Adrenal gland (tissue), 12 donors: ENCODE measurements around the gene NACC2. TPM values are rescaled to one million over a fixed set of nuclear protein-coding genes. Genes with fewer than 3 reads are reported as not detected.

ENCODE experiments used
- DNase-seq, 7 donors: peaks; one replicate each; pipeline ENCODE4 v3.0.0-alpha.2; 2019 to 2020
- H3K27ac ChIP-seq, 5 donors: fragments of 200-600 bp; sonication (generic) in 4 of 5; 1 replicate in 3 of 5; 2 replicates in 2 of 5; pipeline versions ENCODE4 v1.5.1 to v1.8.0; 2016 to 2020; ENCODE audit warnings: mild to moderate bottlenecking in 1 of 5
- H3K27me3 ChIP-seq: fragments of 200-600 bp; 2 replicates; pipeline ENCODE4 v1.8.0; 2021
- H3K36me3 ChIP-seq, 2 donors: fragments of 200-600 bp; replicated peaks in 1 of 2; 1 replicate in 1 of 2; 2 replicates in 1 of 2; pipeline versions ENCODE4 v1.5.1 to v1.8.0; 2018 to 2022
- H3K4me1 ChIP-seq, 2 donors: fragments of 200-600 bp; replicated peaks in 1 of 2; 1 replicate in 1 of 2; 2 replicates in 1 of 2; pipeline versions ENCODE4 v1.5.1 to v1.8.0; 2018 to 2021
- H3K4me3 ChIP-seq, 4 donors: fragments of 200-600 bp; sonication (generic) in 3 of 4; one replicate each; pipeline ENCODE4 v1.5.1; 2016 to 2018
- H3K9me3 ChIP-seq, 3 donors: fragments of 200-600 bp; sonication (generic) in 1 of 3; replicated peaks in 1 of 3; 1 replicate in 2 of 3; 2 replicates in 1 of 3; pipeline versions ENCODE4 v1.5.1 to v1.8.0; 2016 to 2021
- POLR2A ChIP-seq, 2 donors: fragments of 450-650 bp; IDR thresholded peaks; one replicate each; pipeline ENCODE4 v1.6.1; 2017; ENCODE audit warnings: antibody characterized with exemption in 2 of 2, mild to moderate bottlenecking in 2 of 2, moderate library complexity in 1 of 2
- WGBS, 4 donors: extraction: QIAGEN DNeasy Blood & Tissue Kit in 2 of 4; methylation state at CpG; one replicate each; pipeline versions ENCODE4 v1.1.5 to v1.1.7; 2013 to 2017; 5-methylcytosine and 5-hydroxymethylcytosine counted together
- intact Hi-C, 2 donors: fragments of 100-400 bp; cut with DNase I; formaldehyde crosslinking; loops; one replicate each; pipeline versions ENCODE4 v1.14.1 to v1.15.0; 2022 to 2023
- polyA plus RNA-seq, 3 donors: library from polyadenylated mRNA; stranded (reverse); fragments of 200-250 nt in 2 of 3; fragments of 350-450 nt in 1 of 3; fragmentation: Illumina TruSeq in 1 of 3; extraction: RNeasy Lipid Tissue Mini Kit (QIAGEN cat#74804) in 1 of 3; gene quantifications; one replicate each; pipeline ENCODE4 v1.2.3, GENCODE V29; 2013 to 2014
- total RNA-seq, 9 donors: library from RNA; depleted of rRNA in 4 of 9; stranded (reverse); fragments of >200 nt in 4 of 9; fragments of 120-200 nt in 1 of 9; fragmentation: NEBNext Ultra II Directional in 1 of 9; extraction: Animal tissue kit (Norgen Biotek cat#: 25700) in 1 of 9; gene quantifications; one replicate each; pipeline versions ENCODE4 v1.1.0 to v1.2.4, GENCODE V29; 2013 to 2023
- TF ChIP-seq, protein P1 (sequence below), 6 experiments: fragments of 450-650 bp in 4 of 6; fragments of 200-600 bp in 2 of 6; sonication (generic) in 1 of 6; IDR thresholded peaks; 1 replicate in 5 of 6; 2 replicates in 1 of 6; pipeline versions ENCODE4 v1.5.1 to v1.8.0; 2016 to 2021; ENCODE audit warnings: antibody characterized with exemption in 6 of 6, mild to moderate bottlenecking in 2 of 6, moderate library complexity in 1 of 6
- donor health status: healthy with polysubstance abuse.
- donor health status: Bipolar disorder and iron deficiency.
- donor health status: DM: yes; HTN: yes; CAD: no.
- donor health status: DM: no; HTN: no; CAD: no.
- donor health status: DM: no; HTN: no; CAD: no.
- donor health status: DM: yes; HTN: yes; CAD: no.

NACC2 gene
- total and polyA plus RNA-seq, 12 donors, result 3.3 to 61.0 (median 35.3) TPM

DNA sequence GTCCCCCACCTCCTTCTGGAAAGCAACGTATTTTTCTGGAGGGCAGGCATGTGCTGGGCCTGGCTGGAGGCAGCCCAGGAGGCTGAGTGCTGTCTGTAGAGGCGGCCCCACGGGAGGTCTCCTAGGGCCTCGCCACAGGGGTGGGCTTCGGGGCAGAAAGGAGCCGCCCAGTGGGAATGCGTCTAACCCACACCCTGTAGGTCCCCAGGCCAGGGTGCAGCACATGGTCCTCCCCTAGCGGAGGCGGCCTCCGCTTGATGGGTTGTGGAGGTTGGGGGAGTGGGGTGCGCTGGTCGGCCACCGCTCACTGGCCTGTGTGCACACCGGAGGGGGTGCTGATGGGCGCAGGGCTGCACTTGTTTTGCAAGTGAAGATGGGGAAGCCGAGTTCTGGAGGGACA is 85.6 kb downstream of the NACC2 start:
- intact Hi-C loops, result no loop called here
- Histone ChIP-seq H3K4me1 (peaks cover 17 to 32% of the 10 kb centered on the region in 2 donors), H3K9me3 (no peaks in the 10 kb centered on the region), H3K36me3 (no peaks in the 10 kb centered on the region), H3K4me3 (no peak overlapping the region), H3K27me3 (no peaks in the 10 kb centered on the region), H3K27ac (no peak overlapping the region)
- no peak for DNase-seq
- TF ChIP-seq POLR2A (IDR thresholded peaks at IDR 0.05), result no peak
- TF ChIP-seq, protein P1, sequence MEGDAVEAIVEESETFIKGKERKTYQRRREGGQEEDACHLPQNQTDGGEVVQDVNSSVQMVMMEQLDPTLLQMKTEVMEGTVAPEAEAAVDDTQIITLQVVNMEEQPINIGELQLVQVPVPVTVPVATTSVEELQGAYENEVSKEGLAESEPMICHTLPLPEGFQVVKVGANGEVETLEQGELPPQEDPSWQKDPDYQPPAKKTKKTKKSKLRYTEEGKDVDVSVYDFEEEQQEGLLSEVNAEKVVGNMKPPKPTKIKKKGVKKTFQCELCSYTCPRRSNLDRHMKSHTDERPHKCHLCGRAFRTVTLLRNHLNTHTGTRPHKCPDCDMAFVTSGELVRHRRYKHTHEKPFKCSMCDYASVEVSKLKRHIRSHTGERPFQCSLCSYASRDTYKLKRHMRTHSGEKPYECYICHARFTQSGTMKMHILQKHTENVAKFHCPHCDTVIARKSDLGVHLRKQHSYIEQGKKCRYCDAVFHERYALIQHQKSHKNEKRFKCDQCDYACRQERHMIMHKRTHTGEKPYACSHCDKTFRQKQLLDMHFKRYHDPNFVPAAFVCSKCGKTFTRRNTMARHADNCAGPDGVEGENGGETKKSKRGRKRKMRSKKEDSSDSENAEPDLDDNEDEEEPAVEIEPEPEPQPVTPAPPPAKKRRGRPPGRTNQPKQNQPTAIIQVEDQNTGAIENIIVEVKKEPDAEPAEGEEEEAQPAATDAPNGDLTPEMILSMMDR (IDR thresholded peaks at IDR 0.05), result no peak
- 86 to 93% (median 91%) methylated on average over 5 to 16 of the region's 16 CpGs for WGBS, 4 donors

DNA sequence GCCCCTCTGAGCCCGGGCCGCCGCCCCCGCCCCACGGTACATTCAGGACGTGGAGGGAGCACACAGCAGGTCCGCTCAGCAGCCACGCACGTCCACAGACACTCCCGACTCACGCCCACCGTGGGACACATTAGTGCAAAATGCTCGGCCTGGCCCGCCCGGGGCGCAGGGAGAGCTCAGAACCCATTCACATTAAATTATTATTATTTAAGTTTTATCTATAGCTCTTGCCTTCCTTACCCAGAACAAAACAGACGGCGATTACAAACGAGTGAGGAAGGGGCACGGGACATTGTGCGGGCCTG is 86.4 kb downstream of the NACC2 start:
- 74 to 87% (median 79%) methylated on average over 14 to 21 of the region's 21 CpGs for WGBS, 4 donors
- Histone ChIP-seq H3K4me3 (no peak overlapping the region), H3K9me3 (no peaks in the 10 kb centered on the region), H3K4me1 (peaks cover 17 to 34% of the 10 kb centered on the region in 2 donors), H3K27me3 (no peaks in the 10 kb centered on the region), H3K36me3 (no peaks in the 10 kb centered on the region), H3K27ac (peak overlapping the region in 1 of 5 donors; percentile 38)
- no peak for TF ChIP-seq POLR2A (IDR thresholded peaks at IDR 0.05)
- TF ChIP-seq, protein P1 (IDR thresholded peaks at IDR 0.05), result no peak
- DNase-seq, result no peak
- intact Hi-C loops, result no loop called here

DNA sequence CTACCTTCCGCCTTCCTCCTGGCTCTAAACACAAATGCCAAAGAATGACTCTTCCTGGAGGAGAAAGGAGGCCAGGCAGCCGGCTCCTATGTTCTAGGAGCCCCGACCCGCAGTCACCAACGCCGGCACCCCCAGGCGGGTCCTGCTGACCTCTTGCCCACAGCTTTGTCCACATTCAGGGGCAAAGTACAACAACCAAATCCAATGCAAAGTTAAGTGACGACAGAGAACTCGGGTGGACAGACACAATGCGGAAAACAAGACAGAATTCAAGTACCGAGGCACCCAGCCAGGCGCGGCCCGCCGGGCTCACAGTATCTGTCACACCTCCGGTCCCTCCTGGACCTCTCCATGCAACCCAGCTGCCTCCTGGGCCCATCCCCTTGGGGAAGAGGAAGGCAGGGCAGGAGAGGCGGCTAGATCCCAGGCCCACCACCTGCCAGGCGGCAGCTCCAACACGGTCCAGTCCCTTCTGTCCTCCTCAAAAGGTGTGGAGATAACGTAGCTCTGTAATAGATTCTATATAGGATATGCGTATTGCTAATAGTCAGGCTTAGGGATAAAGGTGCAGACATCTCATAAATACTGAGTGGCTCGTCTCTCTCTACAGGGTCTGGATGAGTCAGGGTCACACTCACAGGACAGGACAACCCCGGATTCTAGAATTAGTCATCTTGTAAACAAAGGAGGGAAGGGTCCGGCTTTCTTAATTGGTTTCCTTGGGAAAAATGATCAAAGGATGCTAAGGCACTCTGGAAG is 87.0 kb downstream of the NACC2 start:
- peaks cover 17 to 39% of the 10 kb centered on the region in 2 donors for H3K4me1 ChIP-seq
- no peak for TF ChIP-seq POLR2A (IDR thresholded peaks at IDR 0.05)
- TF ChIP-seq, protein P1 (IDR thresholded peaks at IDR 0.05), result no peak
- H3K9me3 ChIP-seq, result no peaks in the 10 kb centered on the region
- H3K36me3 ChIP-seq, result no peaks in the 10 kb centered on the region
- no peaks in the 10 kb centered on the region for H3K27me3 ChIP-seq
- no peak overlapping the region for H3K4me3 ChIP-seq
- WGBS, 4 donors, result 62 to 81% (median 78%) methylated on average over 20 to 24 of the region's 24 CpGs
- intact Hi-C loops, result no loop called here
- H3K27ac ChIP-seq, result peak overlapping the region in 2 of 5 donors; percentile 53 to 57
- DNase-seq, result peak in 1 of 7 donors; percentile 47

DNA sequence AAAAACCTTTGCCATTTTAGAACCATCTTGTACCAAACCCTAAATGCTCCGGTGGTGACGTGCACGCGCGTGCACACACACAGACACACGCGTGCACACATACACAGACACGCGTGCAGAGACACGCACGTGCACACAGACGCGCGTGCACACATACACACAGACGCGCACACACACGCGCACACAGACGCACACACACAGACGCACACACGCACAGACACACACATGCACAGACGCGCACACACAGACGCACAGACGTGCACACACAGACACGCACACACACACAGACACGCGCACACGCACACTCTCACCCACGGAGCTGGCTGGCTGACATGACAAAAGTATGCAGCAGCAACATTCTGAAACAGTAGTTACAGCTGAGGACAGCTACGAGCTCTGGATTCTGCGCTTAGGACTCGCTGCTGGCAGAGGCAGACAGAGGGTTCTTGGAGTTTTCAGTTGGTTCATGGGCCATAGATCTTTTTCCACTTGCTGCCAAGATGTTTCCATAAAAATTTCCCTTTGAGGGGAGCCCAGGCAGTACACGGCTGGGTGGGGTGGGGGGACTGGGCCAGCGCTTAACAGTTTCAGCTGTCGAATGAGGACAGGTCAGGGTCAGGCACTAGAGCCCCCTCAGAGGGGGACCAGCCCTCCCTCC is 87.7 kb downstream of the NACC2 start:
- no peaks in the 10 kb centered on the region for H3K9me3 ChIP-seq
- H3K4me3 ChIP-seq, result no peak overlapping the region
- no peaks in the 10 kb centered on the region for H3K36me3 ChIP-seq
- no peaks in the 10 kb centered on the region for H3K27me3 ChIP-seq
- H3K4me1 ChIP-seq, result peaks cover 14 to 38% of the 10 kb centered on the region in 2 donors
- peak overlapping the region in 2 of 5 donors; percentile 53 to 57 for H3K27ac ChIP-seq
- intact Hi-C loops, result no loop called here
- TF ChIP-seq POLR2A (IDR thresholded peaks at IDR 0.05), result no peak
- TF ChIP-seq, protein P1 (IDR thresholded peaks at IDR 0.05), result no peak
- DNase-seq, result no peak
- WGBS, 4 donors, result 65 to 87% (median 86%) methylated on average over 35 to 36 of the region's 36 CpGs
